GM20000 (cell line): Measurements from ENCODE around the gene SCG3.

ENCODE experiments used
- DNase-seq: peaks from one replicate; pipeline ENCODE4 v3.0.0; 2012; ENCODE audit warnings: low spot score
- CTCF ChIP-seq: IDR thresholded peaks from 2 replicates; pipeline ENCODE4 v1.5.1; 2012; ENCODE audit warnings: mild to moderate bottlenecking, control low read depth; ENCODE audit errors: extremely low read depth, missing control alignments

SCG3 gene

GRCh38 chr15:51752888-51753287 is 71.6 kb downstream of the SCG3 start:
- TF ChIP-seq CTCF = no peak
- no peak for DNase-seq

- no peak for TF ChIP-seq CTCF
- DNase-seq = no peak
These were observed 73.0 kb downstream of the SCG3 start for GRCh38 chr15:51754267-51754666.

- no peak for DNase-seq
- no peak for TF ChIP-seq CTCF
These were observed 74.5 kb downstream of the SCG3 start for GRCh38 chr15:51755790-51756189.

- no peak for TF ChIP-seq CTCF
- no peak for DNase-seq
These were observed 75.2 kb downstream of the SCG3 start for GRCh38 chr15:51756482-51756881.

- no peak for DNase-seq
These were observed 76.1 kb downstream of the SCG3 start for GRCh38 chr15:51757450-51757849.

GRCh38 chr15:51758645-51759044 is 77.3 kb downstream of the SCG3 start:
- TF ChIP-seq CTCF = no peak

More at GRCh38 chr15:51757450-51757849, 76.1 kb downstream of the SCG3 start:
- TF ChIP-seq CTCF = no peak

GRCh38 chr15:51759557-51760070 is 78.3 kb downstream of the SCG3 start:
- DNase-seq = no peak
- TF ChIP-seq CTCF = peak; percentile 30

More at GRCh38 chr15:51758645-51759044, 77.3 kb downstream of the SCG3 start:
- no peak for DNase-seq
